ENCODE data around the gene LSM7. TPM values are rescaled to one million over a fixed set of nuclear protein-coding genes. Genes with fewer than 3 reads are reported as not detected.
A peak's percentile ranks its signal among the peaks of the same experiment; 100 is the strongest.

Gene LSM7
- total RNA-seq, 6 experiments from 2014 or later: 22.4 to 64.2 (median 28.2) TPM

- Histone ChIP-seq H3K27ac (no peak overlapping the region), H3K4me3 (no peak overlapping the region), H3K4me1 (no peaks in the 10 kb centered on the region), H3K36me3 (no peaks in the 10 kb centered on the region), H3K27me3 (peaks cover 0 to 7% of the 10 kb centered on the region in 2 donors), H3K9me3 (no peaks in the 10 kb centered on the region)
- DNase-seq (no peak), ATAC-seq (no peak)
- 68% methylated on average over 3 of the region's 7 CpGs for WGBS (ENCODE audit: insufficient coverage, low coverage, low lambda C conversion rate, missing lambda C conversion rate)
- intact Hi-C loops (cut with DNase I): loop anchor here in 1 of 2 donors (10.0 kb wide), 1 partner anchor 80 kb away; the partner anchor contains the start of genes PLEKHJ1 and SF3A2
- TF ChIP-seq CTCF (IDR thresholded peaks at IDR 0.05) (no peak), POLR2A (IDR thresholded peaks at IDR 0.05) (no peak)
Measured at GRCh38 chr19:2315121-2315817, 13.1 kb downstream of the LSM7 start.

DNA sequence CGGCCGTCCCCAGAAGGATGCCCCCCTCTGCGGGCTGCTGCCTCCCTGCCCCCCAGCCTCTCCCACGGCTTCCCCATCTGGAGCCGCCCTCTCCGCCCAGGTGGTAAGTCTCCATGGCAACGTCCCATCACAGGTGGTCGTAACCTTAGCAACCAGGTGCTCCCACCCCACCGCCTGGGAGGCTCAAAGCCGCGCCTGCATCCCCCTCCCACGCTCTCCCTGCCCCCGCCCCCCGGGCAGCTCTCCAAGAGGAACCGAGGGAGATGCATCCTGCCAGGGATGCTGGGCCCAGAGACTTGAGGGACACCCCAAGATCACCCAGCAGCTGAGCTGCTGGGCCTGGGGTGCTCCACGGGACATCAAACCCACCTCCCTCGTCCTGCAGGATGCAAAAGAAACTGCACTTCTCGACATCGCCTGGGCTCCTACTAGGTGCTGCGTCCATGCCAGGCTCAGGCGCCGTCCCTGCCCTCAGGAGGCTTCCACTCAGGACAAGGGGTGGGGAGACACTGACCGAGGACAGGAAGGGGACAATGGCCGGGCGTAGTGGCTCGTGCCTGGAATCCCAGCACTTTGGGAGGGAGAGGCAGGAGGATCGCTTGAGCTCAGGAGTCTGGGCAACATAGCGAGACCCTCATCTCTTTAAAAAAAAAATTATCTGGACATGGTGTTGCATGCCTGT is 15.4 kb downstream of the LSM7 start:
- intact Hi-C loops (cut with DNase I): loop anchor here in 1 of 2 donors (10.0 kb wide), 1 partner anchor 78 kb away; the partner anchor contains the start of genes PLEKHJ1 and SF3A2
- Histone ChIP-seq H3K9me3 (no peaks in the 10 kb centered on the region), H3K27me3 (peaks cover 0 to 7% of the 10 kb centered on the region in 2 donors), H3K4me3 (no peak overlapping the region), H3K4me1 (no peaks in the 10 kb centered on the region), H3K27ac (no peak overlapping the region), H3K36me3 (no peaks in the 10 kb centered on the region)
- TF ChIP-seq POLR2A (IDR thresholded peaks at IDR 0.05) (no peak), CTCF (IDR thresholded peaks at IDR 0.05) (no peak)
- DNase-seq (no peak), ATAC-seq (no peak)
- WGBS (ENCODE audit: insufficient coverage, low coverage, low lambda C conversion rate, missing lambda C conversion rate): 39% methylated on average over 20 of the region's 28 CpGs

DNA sequence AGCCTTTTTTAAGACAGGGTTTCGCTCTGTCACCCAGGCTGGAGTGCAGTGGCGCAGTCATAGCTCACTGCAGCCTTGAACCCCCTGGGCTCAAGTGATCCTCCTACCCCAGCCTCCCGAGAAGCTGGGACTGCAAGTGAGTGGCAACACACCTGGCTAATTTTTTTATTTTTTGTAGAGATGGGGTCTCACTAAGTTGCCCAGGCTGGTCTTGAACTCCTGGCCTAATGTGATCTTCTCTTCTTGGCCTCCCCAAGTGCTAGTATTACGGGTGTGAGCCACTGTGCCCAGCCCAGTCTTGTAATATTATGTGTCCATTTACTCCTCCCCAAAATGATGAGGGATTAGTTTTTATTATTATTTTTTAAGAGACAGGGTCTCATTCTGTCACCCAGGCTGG is 17.3 kb downstream of the LSM7 start:
- intact Hi-C loops (cut with DNase I): loop anchor here in 1 of 2 donors (10.0 kb wide), 1 partner anchor 76 kb away; the partner anchor contains the start of genes PLEKHJ1 and SF3A2
- Histone ChIP-seq H3K36me3 (no peaks in the 10 kb centered on the region), H3K27ac (no peak overlapping the region), H3K4me3 (no peak overlapping the region), H3K9me3 (no peaks in the 10 kb centered on the region), H3K27me3 (peaks cover 0 to 7% of the 10 kb centered on the region in 2 donors), H3K4me1 (no peaks in the 10 kb centered on the region)
- DNase-seq (no peak), ATAC-seq (no peak)
- 89% methylated on average over 4 of the region's 4 CpGs for WGBS (ENCODE audit: insufficient coverage, low coverage, low lambda C conversion rate, missing lambda C conversion rate)
- TF ChIP-seq POLR2A (IDR thresholded peaks at IDR 0.05) (no peak), CTCF (IDR thresholded peaks at IDR 0.05) (no peak)

DNA sequence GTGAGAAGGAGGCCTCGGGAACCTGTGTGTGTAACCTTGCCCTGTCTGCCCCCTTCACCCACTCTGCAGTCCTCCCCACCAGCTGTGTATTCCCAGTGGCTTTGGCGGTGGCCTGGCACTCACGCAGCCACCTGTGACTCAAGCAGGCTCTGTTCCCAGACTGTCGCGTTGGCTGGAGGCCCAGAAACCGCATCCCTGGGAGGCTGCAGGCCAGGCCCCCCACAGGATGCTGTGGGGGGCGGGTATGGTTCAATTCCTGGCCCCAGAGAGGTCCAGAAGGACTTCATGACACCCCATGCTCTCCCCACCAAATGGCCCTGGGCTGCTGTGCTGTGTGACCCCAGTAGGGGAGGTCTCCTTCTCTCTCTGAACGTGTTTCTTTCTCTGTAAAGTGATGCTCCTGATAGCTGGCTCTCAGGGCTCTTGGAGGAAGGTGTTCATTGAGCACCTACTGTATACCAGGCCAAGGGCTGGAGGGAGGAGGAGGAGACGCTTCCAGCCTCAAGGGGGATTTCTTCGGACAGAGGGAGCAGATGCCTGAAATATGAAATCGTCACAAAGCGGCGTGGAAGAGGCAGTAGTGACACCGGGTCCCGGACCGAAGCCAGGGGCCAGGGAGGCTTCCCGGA is 18.5 kb downstream of the LSM7 start:
- Histone ChIP-seq H3K27ac (no peak overlapping the region), H3K4me1 (no peaks in the 10 kb centered on the region), H3K27me3 (peaks cover 0 to 7% of the 10 kb centered on the region in 2 donors), H3K4me3 (no peak overlapping the region), H3K9me3 (no peaks in the 10 kb centered on the region), H3K36me3 (no peaks in the 10 kb centered on the region)
- peak in 2 of 4 donors; percentile 12 to 17 for ATAC-seq
- DNase-seq: no peak
- intact Hi-C loops (cut with DNase I): loop anchor here in 1 of 2 donors (10.0 kb wide), 1 partner anchor 75 kb away; the partner anchor contains the start of genes PLEKHJ1 and SF3A2
- no CpG with 5 or more reads among the region's 17 CpGs for WGBS (ENCODE audit: insufficient coverage, low coverage, low lambda C conversion rate, missing lambda C conversion rate)
- no peak for TF ChIP-seq CTCF (IDR thresholded peaks at IDR 0.05)
- TF ChIP-seq POLR2A (IDR thresholded peaks at IDR 0.05): no peak
